Choroid plexus epithelial cell (primary cell): ENCODE data around the gene TTC28.

Experiments
- DNase-seq: peaks from one replicate; pipeline ENCODE4 v3.0.0-alpha.2; 2010; ENCODE audit warnings: low read depth
- H3K4me3 ChIP-seq: 2 replicates; pipeline ENCODE4 v1.5.1; 2011; ENCODE audit warnings: low read depth, mild to moderate bottlenecking, control low read depth, low read length, moderate library complexity
- TF ChIP-seq, protein P1 (sequence below): conservative IDR thresholded peaks from 2 replicates; pipeline ENCODE4 v1.5.1; 2011; ENCODE audit warnings: low read depth, mild to moderate bottlenecking, control low read depth, inconsistent platforms, low read length, moderate library complexity

Gene TTC28

DNA sequence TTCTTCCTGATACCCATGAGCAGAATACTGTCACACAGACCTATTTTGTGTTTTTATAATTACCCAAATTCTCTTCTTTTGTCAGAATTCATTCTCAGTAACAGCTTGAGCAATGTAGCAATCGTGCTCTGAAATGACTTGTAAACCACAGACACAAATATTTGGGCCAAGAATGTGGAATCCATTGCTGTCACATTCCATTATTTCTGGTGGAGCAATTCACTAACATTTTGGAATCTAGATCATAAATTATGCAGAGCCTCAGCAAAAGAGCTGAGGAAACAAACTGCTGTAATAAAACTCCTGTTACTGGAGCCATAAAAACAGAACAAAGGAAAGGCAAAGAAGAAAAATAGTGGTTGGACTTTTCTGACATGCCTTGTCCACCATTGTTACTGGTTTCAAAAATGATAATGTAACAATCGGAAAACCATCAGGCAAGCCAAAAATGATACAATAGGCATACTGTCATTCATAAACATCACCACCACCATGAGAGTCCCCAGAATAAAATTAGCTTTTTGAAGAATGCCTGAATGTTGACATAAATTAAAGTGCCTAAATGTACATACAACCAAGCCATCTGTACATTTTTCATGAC, 537.2 kb downstream of the TTC28 start:
- H3K4me3 ChIP-seq, result no peak overlapping the region
- peak; percentile 95 for DNase-seq
- TF ChIP-seq, protein P1, sequence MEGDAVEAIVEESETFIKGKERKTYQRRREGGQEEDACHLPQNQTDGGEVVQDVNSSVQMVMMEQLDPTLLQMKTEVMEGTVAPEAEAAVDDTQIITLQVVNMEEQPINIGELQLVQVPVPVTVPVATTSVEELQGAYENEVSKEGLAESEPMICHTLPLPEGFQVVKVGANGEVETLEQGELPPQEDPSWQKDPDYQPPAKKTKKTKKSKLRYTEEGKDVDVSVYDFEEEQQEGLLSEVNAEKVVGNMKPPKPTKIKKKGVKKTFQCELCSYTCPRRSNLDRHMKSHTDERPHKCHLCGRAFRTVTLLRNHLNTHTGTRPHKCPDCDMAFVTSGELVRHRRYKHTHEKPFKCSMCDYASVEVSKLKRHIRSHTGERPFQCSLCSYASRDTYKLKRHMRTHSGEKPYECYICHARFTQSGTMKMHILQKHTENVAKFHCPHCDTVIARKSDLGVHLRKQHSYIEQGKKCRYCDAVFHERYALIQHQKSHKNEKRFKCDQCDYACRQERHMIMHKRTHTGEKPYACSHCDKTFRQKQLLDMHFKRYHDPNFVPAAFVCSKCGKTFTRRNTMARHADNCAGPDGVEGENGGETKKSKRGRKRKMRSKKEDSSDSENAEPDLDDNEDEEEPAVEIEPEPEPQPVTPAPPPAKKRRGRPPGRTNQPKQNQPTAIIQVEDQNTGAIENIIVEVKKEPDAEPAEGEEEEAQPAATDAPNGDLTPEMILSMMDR, result no peak

DNA sequence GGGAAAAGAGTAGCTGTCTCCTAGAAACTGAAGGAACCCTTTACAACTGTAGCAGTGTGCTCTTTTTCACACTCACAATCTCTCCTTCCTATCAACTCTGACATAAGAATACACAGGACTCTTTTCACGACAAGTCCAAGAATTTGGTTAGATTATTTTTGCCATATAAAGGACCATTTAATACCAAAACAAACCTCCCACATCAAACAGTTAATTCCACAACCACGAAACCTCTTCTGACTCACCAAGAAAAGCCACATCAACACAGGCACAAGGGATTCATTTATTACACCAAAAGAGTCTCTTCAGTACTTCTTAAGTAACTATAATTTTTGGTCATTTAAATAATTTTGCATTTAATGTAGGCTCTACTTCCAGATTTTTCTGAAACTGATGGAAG, 538.0 kb downstream of the TTC28 start:
- H3K4me3 ChIP-seq, result no peak overlapping the region
- TF ChIP-seq, protein P1, result no peak
- DNase-seq, result peak; percentile 73

DNA sequence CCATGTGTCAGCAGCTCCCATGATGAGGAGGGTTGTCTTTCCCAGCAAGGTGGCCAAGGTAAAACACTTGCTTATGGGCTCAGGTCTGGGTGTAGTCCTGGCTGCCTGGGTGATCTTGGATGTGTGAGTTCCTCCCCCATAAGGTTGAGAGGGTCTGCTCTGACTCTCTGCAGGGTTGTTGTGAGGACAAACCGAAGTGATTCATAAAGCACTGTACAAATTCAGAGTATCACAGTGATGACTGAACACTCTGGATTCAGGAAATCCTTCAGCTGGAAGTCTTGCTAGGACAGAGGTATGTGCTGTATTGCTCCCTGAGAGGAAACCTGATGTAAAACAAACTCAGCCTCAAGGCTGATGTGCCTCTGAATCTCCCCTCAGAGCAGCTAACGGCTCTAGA, 539.7 kb downstream of the TTC28 start:
- TF ChIP-seq, protein P1, result no peak
- DNase-seq, result peak; percentile 91

DNA sequence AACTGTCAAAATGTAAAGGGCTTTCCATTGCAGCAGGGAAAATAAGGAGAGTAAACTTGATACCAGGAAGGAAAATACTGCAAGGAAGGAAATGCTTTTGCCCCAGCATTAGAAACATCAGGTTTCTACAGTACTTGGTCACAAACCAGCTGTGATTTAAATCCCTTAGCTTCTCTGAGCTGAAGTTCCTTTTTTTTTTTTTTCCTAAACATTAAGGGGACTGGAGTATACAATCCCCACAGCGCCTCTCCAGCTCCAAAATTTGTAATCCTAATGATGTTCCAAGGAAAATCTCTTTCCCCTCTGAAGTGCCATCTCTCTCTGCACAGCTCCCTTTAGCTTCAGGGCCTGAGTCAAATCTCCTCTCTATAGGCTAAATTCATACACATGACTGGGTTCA, 540.1 kb downstream of the TTC28 start:
- DNase-seq, result no peak
- TF ChIP-seq, protein P1, result no peak

More for the DNA sequence above, 539.7 kb downstream of the TTC28 start:
- H3K4me3 ChIP-seq, result no peak overlapping the region

DNA sequence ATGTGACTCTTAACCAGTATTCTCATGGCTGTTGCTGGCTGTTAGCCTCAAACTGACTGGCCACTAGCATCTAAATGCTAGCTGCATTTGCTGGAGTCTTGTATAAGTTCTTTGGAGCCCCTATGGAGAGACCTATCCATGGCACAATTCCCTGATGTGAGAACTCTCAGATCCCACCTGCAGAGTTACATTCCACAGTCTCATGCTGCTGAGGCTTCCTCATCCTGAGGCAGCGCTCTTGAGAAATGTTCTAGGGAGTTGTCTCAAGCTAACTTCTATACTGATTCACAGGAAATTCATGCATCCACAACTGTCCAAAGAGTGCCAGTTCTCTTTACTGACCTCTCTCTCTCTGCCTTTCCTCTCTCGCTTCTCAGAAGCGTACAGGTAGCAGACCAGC, 542.6 kb downstream of the TTC28 start:
- peak; percentile 75 for DNase-seq
- TF ChIP-seq, protein P1, result no peak
- no peak overlapping the region for H3K4me3 ChIP-seq

More for the DNA sequence above, 540.1 kb downstream of the TTC28 start:
- no peak overlapping the region for H3K4me3 ChIP-seq

GRCh38 chr22:28132466-28132865, 547.2 kb downstream of the TTC28 start:
- peak; percentile 77 for DNase-seq
- H3K4me3 ChIP-seq, result no peak overlapping the region
- TF ChIP-seq, protein P1, result no peak

- H3K4me3 ChIP-seq, result no peak overlapping the region
- no peak for DNase-seq
- TF ChIP-seq, protein P1, result no peak
Observed at GRCh38 chr22:28129319-28129962, 550.2 kb downstream of the TTC28 start.
